Heart left ventricle (tissue), 13 donors: Measurements from ENCODE around the gene ABCA6.

Experiments
- POLR2A ChIP-seq, 2 donors: fragments of 450-650 bp; IDR thresholded peaks; one replicate each; pipeline ENCODE4 v1.6.1; 2017; ENCODE audit warnings: antibody characterized with exemption in 2 of 2, mild to moderate bottlenecking in 2 of 2, moderate library complexity in 2 of 2
- TF ChIP-seq, protein P1 (sequence below), 12 donors: fragments of 200-600 bp; sonication (generic) in 4 of 12; IDR thresholded peaks; one replicate each; pipeline versions ENCODE4 v1.5.0 to v1.8.0; 2018 to 2022; ENCODE audit warnings: antibody characterized with exemption in 12 of 12, mild to moderate bottlenecking in 5 of 12
- donor health status: ischemic (EF 13 %, LVEDD 7.1; RV severe dilation, severe dysfunction).
- donor health status: DM: no; HTN: yes; CAD: no.
- donor health status: DM: no; HTN: no; CAD: no.
- donor health status: ischemic (EF 25% LVEDD 6.9; RV normal size, moderate dysfunction).
- donor health status: ischemic (EF 25% LVEDD 5.7; RV mildly dilated, moderate dysfunction).
- donor health status: ischemic (EF 35%, LVEDD 5.7; RV mildly dilated, moderate dysfunction).
- donor health status: nonischemic (EF 11% LVEDD 7.7; RV severe dilation, severe dysfunction).
- donor health status: DM: yes; HTN: yes; CAD: no.
- donor health status: PGD.
- donor health status: ischemic (EF 29% LVEDD 5.4; RV normal size, mild dysfunction).
- donor health status: nonischemic (EF 23%, LVEDD 6.1; RV moderate dilation, normal function).

DNA sequence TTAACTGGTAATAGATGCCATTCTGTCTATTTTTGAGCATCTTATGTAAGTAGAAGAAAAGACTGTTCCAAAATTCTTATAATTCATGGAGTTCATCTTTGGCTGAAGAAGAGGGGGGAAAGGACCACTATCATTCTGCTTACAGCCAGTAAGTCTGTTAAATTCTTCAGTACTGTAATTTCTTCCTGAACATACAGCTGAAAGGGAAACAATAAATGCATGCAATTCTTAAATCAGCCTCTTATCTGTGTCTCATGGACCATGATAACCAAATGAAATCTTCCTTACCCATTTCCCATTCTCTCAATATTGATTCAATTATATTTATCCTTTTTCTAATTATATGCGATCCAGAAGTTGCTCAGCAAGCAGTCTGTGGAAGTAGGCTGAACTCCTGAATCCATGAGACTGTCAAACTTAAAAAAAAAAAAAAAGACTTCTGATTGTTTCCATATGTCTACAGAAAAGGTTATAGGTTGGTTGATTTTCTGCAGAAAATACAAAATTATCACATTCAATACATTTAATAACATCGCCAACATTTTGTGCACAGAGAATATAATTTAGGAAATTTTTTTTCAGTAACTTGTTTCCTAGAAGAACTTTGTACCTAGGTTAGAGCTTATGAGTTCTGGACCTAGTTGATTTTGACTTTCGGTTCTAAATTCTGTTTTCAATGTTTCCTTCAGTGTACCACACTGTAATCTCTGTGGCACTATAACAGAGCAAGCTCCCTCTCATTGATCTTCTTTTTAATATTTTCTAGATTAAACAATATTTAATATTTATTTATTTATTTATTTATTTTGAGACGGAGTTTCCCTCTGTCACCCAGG lies 79.8 kb downstream of the ABCA6 start:
- TF ChIP-seq, protein P1, sequence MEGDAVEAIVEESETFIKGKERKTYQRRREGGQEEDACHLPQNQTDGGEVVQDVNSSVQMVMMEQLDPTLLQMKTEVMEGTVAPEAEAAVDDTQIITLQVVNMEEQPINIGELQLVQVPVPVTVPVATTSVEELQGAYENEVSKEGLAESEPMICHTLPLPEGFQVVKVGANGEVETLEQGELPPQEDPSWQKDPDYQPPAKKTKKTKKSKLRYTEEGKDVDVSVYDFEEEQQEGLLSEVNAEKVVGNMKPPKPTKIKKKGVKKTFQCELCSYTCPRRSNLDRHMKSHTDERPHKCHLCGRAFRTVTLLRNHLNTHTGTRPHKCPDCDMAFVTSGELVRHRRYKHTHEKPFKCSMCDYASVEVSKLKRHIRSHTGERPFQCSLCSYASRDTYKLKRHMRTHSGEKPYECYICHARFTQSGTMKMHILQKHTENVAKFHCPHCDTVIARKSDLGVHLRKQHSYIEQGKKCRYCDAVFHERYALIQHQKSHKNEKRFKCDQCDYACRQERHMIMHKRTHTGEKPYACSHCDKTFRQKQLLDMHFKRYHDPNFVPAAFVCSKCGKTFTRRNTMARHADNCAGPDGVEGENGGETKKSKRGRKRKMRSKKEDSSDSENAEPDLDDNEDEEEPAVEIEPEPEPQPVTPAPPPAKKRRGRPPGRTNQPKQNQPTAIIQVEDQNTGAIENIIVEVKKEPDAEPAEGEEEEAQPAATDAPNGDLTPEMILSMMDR (IDR thresholded peaks at IDR 0.05) = no peak
- no peak for TF ChIP-seq POLR2A (IDR thresholded peaks at IDR 0.05)
